Gastrocnemius medialis (tissue), 4 donors: ENCODE results near the gene MYO7A. TPM values are rescaled to one million over a fixed set of nuclear protein-coding genes. Genes with fewer than 3 reads are reported as not detected.
A peak's percentile ranks its signal among the peaks of the same experiment; 100 is the strongest.

Experiments used
- ATAC-seq, 2 donors: fragments of 150-250 bp; one replicate each; pipeline ENCODE4 v1.9.1; 2016
- DNase-seq, 2 donors: peaks; one replicate each; pipeline ENCODE4 v3.0.0-alpha.2; 2019
- H3K27ac ChIP-seq, 4 donors: fragments of 200-600 bp; sonication (generic); 1 replicate in 1 of 4; 2 replicates in 3 of 4; pipeline ENCODE4 v1.5.1; 2016 to 2018; ENCODE audit warnings: mild to moderate bottlenecking in 2 of 4, moderate library complexity in 1 of 4
- H3K27me3 ChIP-seq, 3 donors: fragments of 200-600 bp; sonication (generic) in 2 of 3; 1 replicate in 1 of 3; 2 replicates in 2 of 3; pipeline versions ENCODE4 v1.5.1 to v1.6.0; 2016 to 2019; ENCODE audit warnings: mild to moderate bottlenecking in 1 of 3, moderate library complexity in 1 of 3
- H3K36me3 ChIP-seq, 2 donors: fragments of 200-600 bp; sonication (generic) in 1 of 2; one replicate each; pipeline ENCODE4 v1.5.1; 2017 to 2018
- H3K4me1 ChIP-seq, 2 donors: fragments of 200-600 bp; sonication (generic) in 1 of 2; one replicate each; pipeline ENCODE4 v1.5.1; 2016 to 2017; ENCODE audit warnings: mild to moderate bottlenecking in 2 of 2
- H3K4me3 ChIP-seq, 4 donors: fragments of 200-600 bp; sonication (generic) in 3 of 4; 1 replicate in 1 of 4; 2 replicates in 3 of 4; pipeline ENCODE4 v1.5.1; 2016 to 2019; ENCODE audit warnings: mild to moderate bottlenecking in 2 of 4
- H3K9me3 ChIP-seq, 3 donors: fragments of 200-600 bp; sonication (generic) in 2 of 3; 1 replicate in 1 of 3; 2 replicates in 2 of 3; pipeline ENCODE4 v1.5.1; 2016 to 2019
- CTCF ChIP-seq, 5 experiments: fragments of 450-650 bp in 3 of 5; fragments of 200-600 bp in 2 of 5; sonication (generic) in 2 of 5; IDR thresholded peaks in 4 of 5; conservative IDR thresholded peaks in 1 of 5; 1 replicate in 4 of 5; 2 replicates in 1 of 5; pipeline ENCODE4 v1.5.1; 2016 to 2019; ENCODE audit warnings: antibody characterized with exemption in 5 of 5, mild to moderate bottlenecking in 3 of 5, moderate library complexity in 3 of 5
- POLR2A ChIP-seq, 2 donors: fragments of 450-650 bp; IDR thresholded peaks; one replicate each; pipeline ENCODE4 v1.6.1; 2017; ENCODE audit warnings: antibody characterized with exemption in 2 of 2, mild to moderate bottlenecking in 2 of 2, moderate library complexity in 2 of 2
- in situ Hi-C, 4 donors: fragments of 200-750 bp; cut with MboI; loops; one replicate each; pipeline versions ENCODE4 v1.15.0 to v1.8.0; 2017; ENCODE audit warnings: low sequenced_read_pairs in 4 of 4
- intact Hi-C: fragments of 100-400 bp; cut with DNase I; formaldehyde crosslinking; loops from one replicate; pipeline ENCODE4 v1.15.1; 2023; ENCODE audit warnings: low total_unique reads
- total RNA-seq, 4 donors: library from RNA; depleted of rRNA; stranded (reverse); fragments of >200 nt; gene quantifications; one replicate each; pipeline versions ENCODE4 v1.1.0 to v1.2.3, GENCODE V29; 2016

The MYO7A gene
- total RNA-seq, 4 donors from 2014 or later = 1.6 to 3.5 (median 2.1) TPM

- no peak overlapping the region for H3K27ac ChIP-seq
- no peak for ATAC-seq
These were observed 45.4 kb downstream of the MYO7A start for GRCh38 chr11:77173494-77173893.

GRCh38 chr11:77174559-77174958 lies 46.5 kb downstream of the MYO7A start:
- Histone ChIP-seq H3K4me3 (no peak overlapping the region), H3K27ac (no peak overlapping the region), H3K27me3 (no peaks in the 10 kb centered on the region), H3K9me3 (no peaks in the 10 kb centered on the region), H3K4me1 (no peaks in the 10 kb centered on the region), H3K36me3 (no peaks in the 10 kb centered on the region)
- TF ChIP-seq CTCF (IDR thresholded peaks at IDR 0.05 in 4 of 5, conservative IDR thresholded peaks at IDR 0.05 in 1 of 5) (no peak), POLR2A (IDR thresholded peaks at IDR 0.05) (no peak)
- intact Hi-C loops (no loop called here), in situ Hi-C loops (no loop called here)
- ATAC-seq (no peak), DNase-seq (no peak)

More at GRCh38 chr11:77173494-77173893, 45.4 kb downstream of the MYO7A start:
- Histone ChIP-seq H3K4me1 (no peaks in the 10 kb centered on the region), H3K27me3 (no peaks in the 10 kb centered on the region), H3K4me3 (no peak overlapping the region), H3K9me3 (no peaks in the 10 kb centered on the region), H3K36me3 (no peaks in the 10 kb centered on the region)
- in situ Hi-C loops (no loop called here), intact Hi-C loops (no loop called here)
- TF ChIP-seq CTCF (IDR thresholded peaks at IDR 0.05 in 4 of 5, conservative IDR thresholded peaks at IDR 0.05 in 1 of 5) = no peak
- no peak for TF ChIP-seq POLR2A (IDR thresholded peaks at IDR 0.05)
- peak in 1 of 2 donors; percentile 23 for DNase-seq

DNA sequence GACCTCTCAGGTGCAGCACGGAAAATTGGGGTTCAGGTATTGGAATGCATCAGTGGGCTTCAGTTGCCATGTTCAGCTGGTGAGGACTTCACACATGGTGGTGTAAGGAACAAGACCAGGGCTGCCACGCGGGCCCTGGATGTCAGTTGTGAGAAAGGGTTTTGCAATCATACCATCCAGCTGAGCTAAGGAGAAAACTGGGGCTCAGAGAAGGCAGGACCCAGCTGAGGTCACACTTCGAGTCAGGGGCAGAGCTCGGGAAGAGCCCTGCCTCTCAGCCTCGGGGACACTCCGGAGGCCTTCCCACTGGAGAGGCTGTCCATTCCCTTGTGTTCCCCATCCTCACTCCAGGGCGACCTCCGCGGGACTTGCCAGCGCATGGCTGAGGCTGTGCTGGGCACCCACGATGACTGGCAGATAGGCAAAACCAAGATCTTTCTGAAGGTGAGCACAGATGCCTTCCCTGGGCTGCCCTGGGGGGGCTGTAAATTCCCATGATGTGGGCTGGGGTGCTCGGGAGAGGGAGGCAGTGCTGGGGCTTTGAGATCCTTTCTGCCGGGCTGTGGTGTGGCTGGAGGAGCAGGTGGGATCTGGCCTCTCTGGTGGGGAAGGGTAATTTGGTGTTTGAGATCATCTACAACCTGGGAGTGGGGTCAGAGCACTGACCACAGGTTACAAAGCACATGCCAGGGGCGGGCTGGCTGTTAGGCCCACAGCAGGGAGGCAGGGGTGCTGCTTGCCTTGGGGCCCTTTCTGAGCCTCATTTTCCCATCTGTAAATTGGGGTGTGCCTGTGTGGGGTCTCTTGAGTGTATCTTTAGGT lies 47.2 kb downstream of the MYO7A start:
- H3K4me1 ChIP-seq = no peaks in the 10 kb centered on the region
- H3K27me3 ChIP-seq = no peaks in the 10 kb centered on the region
- intact Hi-C loops (no loop called here), in situ Hi-C loops (no loop called here)
- peak overlapping the region in 1 of 4 donors; percentile 6 for H3K4me3 ChIP-seq
- no peaks in the 10 kb centered on the region for H3K9me3 ChIP-seq
- H3K36me3 ChIP-seq = no peaks in the 10 kb centered on the region
- TF ChIP-seq POLR2A (IDR thresholded peaks at IDR 0.05) (no peak), CTCF (IDR thresholded peaks at IDR 0.05 in 4 of 5, conservative IDR thresholded peaks at IDR 0.05 in 1 of 5) (no peak)
- DNase-seq (peak; percentile 18 to 24), ATAC-seq (peak in 1 of 2 donors; percentile 54)
- H3K27ac ChIP-seq = no peak overlapping the region

- ATAC-seq = no peak
- peak; percentile 32 to 34 for DNase-seq
- H3K27me3 ChIP-seq = no peaks in the 10 kb centered on the region
These were observed 48.0 kb downstream of the MYO7A start for GRCh38 chr11:77175869-77176539.

More at GRCh38 chr11:77175869-77176539, 48.0 kb downstream of the MYO7A start:
- Histone ChIP-seq H3K27ac (no peak overlapping the region), H3K4me1 (no peaks in the 10 kb centered on the region), H3K9me3 (no peaks in the 10 kb centered on the region), H3K4me3 (peak overlapping the region in 1 of 4 donors; percentile 6), H3K36me3 (no peaks in the 10 kb centered on the region)
- TF ChIP-seq POLR2A (IDR thresholded peaks at IDR 0.05) (no peak), CTCF (IDR thresholded peaks at IDR 0.05 in 4 of 5, conservative IDR thresholded peaks at IDR 0.05 in 1 of 5) (no peak)
- in situ Hi-C loops (no loop called here), intact Hi-C loops (no loop called here)
